Keratinocyte (primary cell): ENCODE results near the gene CCL7.

Experiments
- EZH2 ChIP-seq: IDR thresholded peaks from one replicate; pipeline ENCODE4 v1.6.1; 2012; ENCODE audit warnings: inconsistent platforms, mild to moderate bottlenecking, low read length, moderate library complexity
- TF ChIP-seq, protein P1 (sequence below), 3 experiments: IDR thresholded peaks in 1 of 3; conservative IDR thresholded peaks in 1 of 3; optimal IDR thresholded peaks in 1 of 3; 2 replicates in 2 of 3; 3 replicates in 1 of 3; pipeline versions ENCODE3 to v1.5.1; 2011; ENCODE audit warnings: low read length in 3 of 3, mild to moderate bottlenecking in 3 of 3, moderate library complexity in 2 of 3, control low read depth in 1 of 3, inconsistent platforms in 1 of 3; ENCODE audit not compliant: insufficient read depth in 2 of 3; ENCODE audit errors: extremely low read depth in 1 of 3

DNA sequence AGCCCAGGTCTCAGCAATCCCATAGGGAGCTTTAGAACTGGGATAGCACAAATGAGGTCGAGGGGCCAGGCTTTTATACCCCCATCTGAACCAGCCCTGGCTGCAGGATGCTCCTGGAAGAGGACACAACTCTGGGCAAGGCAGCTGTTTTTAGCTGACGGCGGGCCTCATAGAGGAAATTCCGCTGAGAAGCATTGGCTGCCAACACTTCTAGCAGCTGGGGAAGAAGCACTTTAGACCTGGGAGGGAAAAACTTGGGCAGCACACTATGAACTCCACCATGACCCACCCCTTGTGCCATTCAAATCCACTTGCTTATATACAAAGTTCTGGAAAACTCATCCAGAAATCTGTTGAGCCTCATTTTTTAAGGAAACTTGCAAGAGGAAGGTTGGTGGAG lies 20.6 kb downstream of the CCL7 start:
- TF ChIP-seq, protein P1, sequence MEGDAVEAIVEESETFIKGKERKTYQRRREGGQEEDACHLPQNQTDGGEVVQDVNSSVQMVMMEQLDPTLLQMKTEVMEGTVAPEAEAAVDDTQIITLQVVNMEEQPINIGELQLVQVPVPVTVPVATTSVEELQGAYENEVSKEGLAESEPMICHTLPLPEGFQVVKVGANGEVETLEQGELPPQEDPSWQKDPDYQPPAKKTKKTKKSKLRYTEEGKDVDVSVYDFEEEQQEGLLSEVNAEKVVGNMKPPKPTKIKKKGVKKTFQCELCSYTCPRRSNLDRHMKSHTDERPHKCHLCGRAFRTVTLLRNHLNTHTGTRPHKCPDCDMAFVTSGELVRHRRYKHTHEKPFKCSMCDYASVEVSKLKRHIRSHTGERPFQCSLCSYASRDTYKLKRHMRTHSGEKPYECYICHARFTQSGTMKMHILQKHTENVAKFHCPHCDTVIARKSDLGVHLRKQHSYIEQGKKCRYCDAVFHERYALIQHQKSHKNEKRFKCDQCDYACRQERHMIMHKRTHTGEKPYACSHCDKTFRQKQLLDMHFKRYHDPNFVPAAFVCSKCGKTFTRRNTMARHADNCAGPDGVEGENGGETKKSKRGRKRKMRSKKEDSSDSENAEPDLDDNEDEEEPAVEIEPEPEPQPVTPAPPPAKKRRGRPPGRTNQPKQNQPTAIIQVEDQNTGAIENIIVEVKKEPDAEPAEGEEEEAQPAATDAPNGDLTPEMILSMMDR (optimal IDR thresholded peaks at IDR 0.05 in 1 of 3, IDR thresholded peaks at IDR 0.05 in 1 of 3, conservative IDR thresholded peaks at IDR 0.05 in 1 of 3; ENCODE audit: extremely low read depth in 1 of 3, insufficient read depth in 2 of 3, low read length in 3 of 3), result no peak
- no peak for TF ChIP-seq EZH2
